Vein endothelial cell (primary cell): Measurements from ENCODE around the gene VSIG2. TPM values are rescaled to one million over a fixed set of nuclear protein-coding genes. Genes with fewer than 3 reads are reported as not detected.

Experiments used
- total RNA-seq: library from RNA; depleted of rRNA; stranded (reverse); fragments of >200 nt; gene quantifications from 2 replicates; pipeline ENCODE4 v1.2.3, GENCODE V29; 2012

VSIG2 gene, protein sequence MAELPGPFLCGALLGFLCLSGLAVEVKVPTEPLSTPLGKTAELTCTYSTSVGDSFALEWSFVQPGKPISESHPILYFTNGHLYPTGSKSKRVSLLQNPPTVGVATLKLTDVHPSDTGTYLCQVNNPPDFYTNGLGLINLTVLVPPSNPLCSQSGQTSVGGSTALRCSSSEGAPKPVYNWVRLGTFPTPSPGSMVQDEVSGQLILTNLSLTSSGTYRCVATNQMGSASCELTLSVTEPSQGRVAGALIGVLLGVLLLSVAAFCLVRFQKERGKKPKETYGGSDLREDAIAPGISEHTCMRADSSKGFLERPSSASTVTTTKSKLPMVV
- 0.33 and 0.86 TPM in 2 replicates for total RNA-seq

DNA sequence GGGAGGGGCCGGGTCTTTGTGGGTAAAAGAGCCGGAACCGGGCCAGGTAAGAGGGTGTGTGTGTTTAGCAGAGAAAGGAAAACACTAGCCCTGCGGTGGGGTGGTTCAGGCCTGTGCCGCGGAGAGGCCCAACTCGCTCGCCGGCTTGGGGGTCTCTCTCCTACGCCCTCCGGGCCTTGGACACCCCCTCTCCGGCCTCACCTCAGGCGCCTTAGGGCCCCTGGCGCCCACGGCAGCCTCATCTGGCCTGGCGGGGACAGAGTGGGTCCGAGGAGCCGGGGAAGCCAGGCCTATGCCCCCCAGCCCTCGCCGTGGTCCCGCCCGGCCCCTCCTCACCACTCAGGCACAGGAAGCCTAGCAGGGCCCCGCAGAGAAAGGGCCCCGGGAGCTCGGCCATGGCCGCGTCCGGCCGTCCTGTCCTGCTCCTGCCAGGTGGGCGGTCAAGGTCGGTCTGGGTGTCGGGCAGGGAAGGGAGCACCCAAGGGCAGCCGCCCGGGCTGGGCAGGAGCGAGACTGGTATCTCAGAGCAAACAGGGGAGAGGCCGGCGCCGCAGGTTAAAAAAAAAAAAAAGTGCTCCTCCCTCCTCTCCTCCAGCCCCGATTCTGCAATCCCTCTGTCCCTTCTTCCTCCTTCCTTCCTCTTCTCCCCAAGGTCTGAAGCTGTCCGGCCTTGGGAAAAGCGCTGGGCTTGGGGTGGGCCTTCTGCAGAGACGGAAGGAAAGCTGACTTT lies at the start of gene VSIG2:
VSIG2 (minus strand) TSS at position 515 of the 730 bp plus-strand sequence; CDS start at position 397, 118 bp downstream.

DNA sequence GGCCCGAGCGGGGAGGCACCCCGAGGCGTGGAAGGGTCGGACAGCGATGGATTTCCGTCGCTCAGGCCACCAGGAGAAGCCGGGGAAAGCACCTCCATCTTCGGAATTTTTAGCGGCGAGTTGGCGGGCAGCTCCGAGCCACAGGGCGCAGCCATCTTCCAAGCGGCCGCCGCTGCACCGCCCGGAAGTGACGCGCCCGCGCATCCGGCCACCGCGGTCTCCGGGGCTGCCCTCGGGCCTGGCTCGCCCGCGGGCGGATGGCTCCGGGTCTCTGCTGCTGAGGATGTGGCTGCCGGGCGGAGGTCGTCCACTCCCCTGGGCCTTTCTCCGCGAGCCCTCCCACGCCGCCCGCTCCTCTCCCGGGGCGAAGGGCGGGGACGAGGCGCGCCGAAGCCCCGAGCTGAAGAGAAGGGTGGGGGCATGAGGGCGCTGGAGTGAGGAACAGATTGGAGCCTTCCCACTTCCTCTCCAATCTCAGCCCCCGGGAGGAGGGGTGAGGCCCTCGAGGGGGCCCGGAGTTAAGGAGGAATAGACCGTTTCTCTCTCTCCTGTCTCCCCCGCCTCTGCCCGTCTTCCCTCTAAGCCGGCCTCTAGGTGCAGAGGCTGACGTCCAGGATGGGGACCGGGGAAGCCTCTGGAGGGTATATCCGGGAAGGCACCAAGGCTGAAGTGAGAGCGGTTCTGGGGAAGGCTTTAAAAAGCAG lies 48.3 kb upstream of the VSIG2 start, which contains the start of gene MSANTD2:
MSANTD2 (minus strand) TSS at position 181 of the 704 bp plus-strand sequence; CDS start at position 155, 26 bp downstream.

DNA sequence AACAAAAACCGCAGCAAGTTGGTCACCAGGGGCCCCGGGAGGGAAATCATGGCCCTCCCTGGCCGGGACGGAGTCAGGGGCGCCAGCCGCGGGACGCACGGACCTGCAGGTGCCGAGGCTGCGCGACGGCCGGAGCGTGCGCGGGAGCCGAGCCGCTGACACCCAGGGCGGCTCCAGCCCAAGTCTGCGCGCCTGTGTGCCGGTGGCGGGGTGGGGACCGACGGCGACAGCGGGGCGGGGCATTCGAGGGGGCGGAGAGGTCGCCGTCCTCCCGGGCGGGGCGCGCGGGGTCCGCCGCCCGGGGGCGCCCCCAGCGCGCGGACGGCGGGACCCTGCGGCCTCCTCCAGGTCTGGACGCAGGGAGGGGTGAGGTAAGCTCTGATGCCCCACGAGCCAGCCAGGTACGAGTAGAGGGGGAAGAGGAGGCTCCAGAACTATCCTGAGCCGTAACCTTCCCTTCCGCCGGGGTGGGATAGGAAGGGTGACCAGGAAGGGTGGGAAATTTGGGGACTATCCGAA lies 10.1 kb upstream of the VSIG2 start, which contains the start of gene ESAM:
ESAM (minus strand) TSS at position 186 of the 519 bp plus-strand sequence; CDS start at position 50, 136 bp downstream.

DNA sequence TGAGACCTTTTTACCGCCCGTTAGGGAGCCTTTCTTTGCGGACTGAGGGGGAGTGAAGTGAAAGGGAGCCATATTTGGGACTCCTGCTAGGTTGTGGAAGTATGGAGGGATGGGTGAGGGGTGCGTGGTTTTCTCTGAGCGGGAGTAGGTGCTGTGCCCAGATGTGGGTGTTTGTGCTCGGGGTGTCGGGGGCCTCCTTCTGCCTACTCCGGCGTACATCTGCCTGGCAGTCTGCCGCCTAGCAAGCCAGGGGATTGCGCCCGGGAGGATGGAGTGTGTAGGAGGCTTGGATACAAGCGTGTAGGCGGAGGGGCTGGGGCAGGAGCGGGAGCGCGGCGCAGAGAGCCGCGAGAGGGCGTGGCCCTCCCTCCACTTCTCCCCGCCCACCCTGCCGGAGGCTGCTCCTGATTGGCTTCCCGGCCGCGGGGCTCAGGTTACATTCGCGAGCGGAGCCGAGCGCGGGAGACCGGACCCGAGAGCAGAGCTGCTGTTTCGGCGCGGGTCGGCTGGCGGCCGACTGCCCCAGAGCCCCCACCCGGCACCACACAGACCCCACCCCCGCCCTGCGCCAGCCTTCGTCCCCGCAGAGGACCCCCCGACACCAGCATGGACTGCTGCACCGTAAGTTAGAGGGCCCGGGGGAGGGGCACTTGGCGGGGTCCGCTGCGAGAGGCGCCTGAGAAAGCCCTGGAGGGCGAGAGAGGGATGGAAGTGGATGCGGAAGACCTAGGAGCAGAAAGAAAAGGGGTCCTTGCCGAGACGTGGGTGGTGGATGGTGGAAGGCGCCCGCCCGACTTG lies 12.4 kb downstream of the VSIG2 start, which contains the start of gene NRGN:
NRGN (plus strand) TSS at position 464 of the 798 bp plus-strand sequence; CDS start at position 607, 143 bp downstream.

Other genes starting within 250 kb of the VSIG2 start
- gene OR8B12, start 208.6 kb downstream of the VSIG2 start, total RNA-seq, result not detected in 2 replicates
- not detected in 2 replicates for gene OR8A1, start 182.3 kb downstream of the VSIG2 start, total RNA-seq
- not detected in 2 replicates for gene PANX3, start 140.8 kb downstream of the VSIG2 start, total RNA-seq
- gene TBRG1, start 129.4 kb downstream of the VSIG2 start, total RNA-seq, result 17.6 and 18.3 TPM in 2 replicates
- gene SIAE, start 78.5 kb downstream of the VSIG2 start, total RNA-seq, result 12.9 and 14.7 TPM in 2 replicates
- gene SPA17, start 78.4 kb downstream of the VSIG2 start, total RNA-seq, result 7.5 and 8.6 TPM in 2 replicates
- 2.6 and 4.8 TPM in 2 replicates for gene NRGN, start 12.3 kb downstream of the VSIG2 start, total RNA-seq
- gene ESAM, start 10.0 kb upstream of the VSIG2 start, total RNA-seq, result 114 and 190 TPM in 2 replicates
- gene MSANTD2, start 48.2 kb upstream of the VSIG2 start, total RNA-seq, result 15.4 and 15.8 TPM in 2 replicates
- 20.5 and 50.6 TPM in 2 replicates for gene ROBO3, start 113.2 kb upstream of the VSIG2 start, total RNA-seq
- 505 and 745 TPM in 2 replicates for gene ROBO4, start 145.6 kb upstream of the VSIG2 start, total RNA-seq
- 0.19 and 0.33 TPM in 2 replicates for gene HEPN1, start 167.0 kb upstream of the VSIG2 start, total RNA-seq
- gene HEPACAM, start 183.8 kb upstream of the VSIG2 start, total RNA-seq, result 0.19 TPM in 1 of 2 replicates, not detected in the other
- 1.6 and 4.2 TPM in 2 replicates for gene CCDC15, start 201.9 kb upstream of the VSIG2 start, total RNA-seq